Erythroblast (primary cell): Measurements from ENCODE around the gene FTSJ1.

Source experiments
- GATA1 ChIP-seq: IDR thresholded peaks from 2 replicates; pipeline ENCODE4 v1.6.1; 2011; ENCODE audit warnings: low read depth, mild to moderate bottlenecking, control low read depth, low read length, moderate library complexity
- POLR2A ChIP-seq: IDR thresholded peaks from 2 replicates; pipeline ENCODE4 v1.6.1; 2011; ENCODE audit warnings: mild to moderate bottlenecking, low read length

DNA sequence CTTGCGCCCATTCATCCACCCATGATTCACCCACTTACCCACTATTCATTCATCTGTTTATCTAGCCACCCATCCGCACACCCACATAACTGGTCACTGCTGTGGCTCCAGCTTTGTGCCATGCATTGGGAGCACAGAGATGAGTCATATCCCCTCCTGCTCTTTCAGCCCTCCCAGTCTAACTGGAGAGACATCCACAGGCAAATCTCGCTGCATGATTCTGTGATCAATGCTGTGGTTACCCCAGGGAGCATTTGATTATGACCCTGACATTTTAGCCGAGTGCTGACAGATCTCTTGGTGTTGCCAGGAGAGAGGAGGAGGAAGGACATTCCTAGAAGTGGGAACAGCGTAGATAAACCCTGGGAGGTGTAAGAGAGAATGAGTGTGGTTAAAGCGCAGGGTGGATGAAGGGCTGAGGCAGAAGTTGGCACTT is 22.4 kb downstream of the FTSJ1 start:
- TF ChIP-seq POLR2A (no peak), GATA1 (no peak)
